ENCODE measurements around the gene KIAA0513. TPM values are rescaled to one million over a fixed set of nuclear protein-coding genes. Genes with fewer than 3 reads are reported as not detected.
A peak's percentile ranks its signal among the peaks of the same experiment; 100 is the strongest.

The KIAA0513 gene
- total and polyA plus RNA-seq, 2 of the 13 experiments (the other 11 are each of a cell fraction or from before 2014, with no cell fraction given), result 1.8 TPM

DNA sequence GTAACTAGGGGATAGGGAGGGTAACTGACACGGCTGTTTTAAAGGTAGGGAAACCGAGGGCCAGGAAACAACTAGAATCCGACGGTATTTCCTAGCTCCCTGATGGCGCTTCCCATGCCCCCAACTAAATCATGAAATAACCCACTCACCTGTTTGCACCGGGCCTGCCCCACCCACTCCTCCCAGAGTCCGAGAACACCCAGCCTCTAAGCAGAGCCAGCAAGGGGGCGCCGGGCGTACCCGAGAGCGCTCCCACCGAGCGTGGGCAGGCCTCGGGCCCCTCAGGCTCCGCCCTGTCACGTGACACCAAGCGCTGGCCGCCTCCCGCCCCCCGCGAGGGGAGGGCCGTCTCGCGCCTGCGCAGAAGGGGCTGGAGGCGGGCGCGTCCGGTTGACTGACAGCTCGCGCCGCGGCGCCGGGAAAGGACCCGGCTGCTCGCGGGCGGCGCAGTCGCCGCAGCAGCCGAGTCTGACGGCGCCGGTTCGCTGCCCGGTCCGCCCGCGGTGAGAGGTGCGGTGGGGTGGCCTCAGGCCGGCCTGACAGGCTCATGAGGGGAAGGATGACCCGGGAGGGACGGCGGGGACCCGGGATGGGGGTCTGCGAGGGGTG is at the start of gene KIAA0513 (continued):
- TF ChIP-seq, protein P1, sequence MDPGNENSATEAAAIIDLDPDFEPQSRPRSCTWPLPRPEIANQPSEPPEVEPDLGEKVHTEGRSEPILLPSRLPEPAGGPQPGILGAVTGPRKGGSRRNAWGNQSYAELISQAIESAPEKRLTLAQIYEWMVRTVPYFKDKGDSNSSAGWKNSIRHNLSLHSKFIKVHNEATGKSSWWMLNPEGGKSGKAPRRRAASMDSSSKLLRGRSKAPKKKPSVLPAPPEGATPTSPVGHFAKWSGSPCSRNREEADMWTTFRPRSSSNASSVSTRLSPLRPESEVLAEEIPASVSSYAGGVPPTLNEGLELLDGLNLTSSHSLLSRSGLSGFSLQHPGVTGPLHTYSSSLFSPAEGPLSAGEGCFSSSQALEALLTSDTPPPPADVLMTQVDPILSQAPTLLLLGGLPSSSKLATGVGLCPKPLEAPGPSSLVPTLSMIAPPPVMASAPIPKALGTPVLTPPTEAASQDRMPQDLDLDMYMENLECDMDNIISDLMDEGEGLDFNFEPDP (CRISPR knock-in tag; conservative IDR thresholded peaks at IDR 0.05), result no peak
- TF ChIP-seq STAG1 (CRISPR knock-in tag; IDR thresholded peaks at IDR 0.05), result peak; percentile 32
- peak; percentile 43; the same call in 1 of the 2 replicates for TF ChIP-seq ZNF414 (CRISPR knock-in tag; IDR thresholded peaks at IDR 0.05)
- TF ChIP-seq ZSCAN29 (CRISPR knock-in tag; conservative IDR thresholded peaks at IDR 0.05), result no peak
- peak; percentile 61 for TF ChIP-seq GATAD2A (CRISPR knock-in tag; IDR thresholded peaks at IDR 0.05)
- no peak for TF ChIP-seq ZNF562 (CRISPR knock-in tag; IDR thresholded peaks at IDR 0.05; ENCODE audit: borderline replicate concordance)
- no peak for TF ChIP-seq HNRNPUL1 (IDR thresholded peaks at IDR 0.05; ENCODE audit: low read depth, low read length)
- no peak for TF ChIP-seq ZNF207 (IDR thresholded peaks at IDR 0.05; ENCODE audit: borderline replicate concordance)
- TF ChIP-seq THAP7 (CRISPR knock-in tag; IDR thresholded peaks at IDR 0.05), result no peak
- TF ChIP-seq ZC3H4 (CRISPR knock-in tag; IDR thresholded peaks at IDR 0.05; ENCODE audit: borderline replicate concordance), result no peak
- no peak for TF ChIP-seq ZNF282 (IDR thresholded peaks at IDR 0.05; ENCODE audit: partially characterized antibody)
- TF ChIP-seq SMC3 (IDR thresholded peaks at IDR 0.05; ENCODE audit: low read length), result no peak
- TF ChIP-seq CAMTA2 (CRISPR knock-in tag; IDR thresholded peaks at IDR 0.05; ENCODE audit: borderline replicate concordance), result no peak
- peak; percentile 84 for TF ChIP-seq PATZ1 (CRISPR knock-in tag; IDR thresholded peaks at IDR 0.05)
- TF ChIP-seq NR2F6 (IDR thresholded peaks at IDR 0.05), result no peak
- peak; percentile 47; the same call in 1 of the 2 replicates for TF ChIP-seq NR2F6 (CRISPR knock-in tag; IDR thresholded peaks at IDR 0.05)
- peak; percentile 50; the same call in 1 of the 2 replicates for TF ChIP-seq RXRB (CRISPR knock-in tag; IDR thresholded peaks at IDR 0.05; ENCODE audit: borderline replicate concordance)
- TF ChIP-seq, protein P2, sequence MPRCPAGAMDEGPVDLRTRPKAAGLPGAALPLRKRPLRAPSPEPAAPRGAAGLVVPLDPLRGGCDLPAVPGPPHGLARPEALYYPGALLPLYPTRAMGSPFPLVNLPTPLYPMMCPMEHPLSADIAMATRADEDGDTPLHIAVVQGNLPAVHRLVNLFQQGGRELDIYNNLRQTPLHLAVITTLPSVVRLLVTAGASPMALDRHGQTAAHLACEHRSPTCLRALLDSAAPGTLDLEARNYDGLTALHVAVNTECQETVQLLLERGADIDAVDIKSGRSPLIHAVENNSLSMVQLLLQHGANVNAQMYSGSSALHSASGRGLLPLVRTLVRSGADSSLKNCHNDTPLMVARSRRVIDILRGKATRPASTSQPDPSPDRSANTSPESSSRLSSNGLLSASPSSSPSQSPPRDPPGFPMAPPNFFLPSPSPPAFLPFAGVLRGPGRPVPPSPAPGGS (CRISPR knock-in tag; IDR thresholded peaks at IDR 0.05), result peak; percentile 59; the same call in 1 of the 2 replicates
- TF ChIP-seq, protein P3, sequence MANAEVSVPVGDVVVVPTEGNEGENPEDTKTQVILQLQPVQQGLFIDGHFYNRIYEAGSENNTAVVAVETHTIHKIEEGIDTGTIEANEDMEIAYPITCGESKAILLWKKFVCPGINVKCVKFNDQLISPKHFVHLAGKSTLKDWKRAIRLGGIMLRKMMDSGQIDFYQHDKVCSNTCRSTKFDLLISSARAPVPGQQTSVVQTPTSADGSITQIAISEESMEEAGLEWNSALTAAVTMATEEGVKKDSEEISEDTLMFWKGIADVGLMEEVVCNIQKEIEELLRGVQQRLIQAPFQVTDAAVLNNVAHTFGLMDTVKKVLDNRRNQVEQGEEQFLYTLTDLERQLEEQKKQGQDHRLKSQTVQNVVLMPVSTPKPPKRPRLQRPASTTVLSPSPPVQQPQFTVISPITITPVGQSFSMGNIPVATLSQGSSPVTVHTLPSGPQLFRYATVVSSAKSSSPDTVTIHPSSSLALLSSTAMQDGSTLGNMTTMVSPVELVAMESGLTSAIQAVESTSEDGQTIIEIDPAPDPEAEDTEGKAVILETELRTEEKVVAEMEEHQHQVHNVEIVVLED (CRISPR knock-in tag; IDR thresholded peaks at IDR 0.05; ENCODE audit: borderline replicate concordance), result peak; percentile 57; the same call in 1 of the 2 replicates
- no peak for TF ChIP-seq EHMT2 (IDR thresholded peaks at IDR 0.05; ENCODE audit: borderline replicate concordance, low read depth, low read length)
- TF ChIP-seq MYC (CRISPR knock-in tag; IDR thresholded peaks at IDR 0.05; ENCODE audit: borderline replicate concordance), result peak; percentile 75
- TF ChIP-seq ETV5 (CRISPR knock-in tag; IDR thresholded peaks at IDR 0.05; ENCODE audit: borderline replicate concordance), result 0 out of 2 replicates have a peak, but pooled peaks have one; percentile 17
- peak; percentile 27; the same call in 1 of the 2 replicates for TF ChIP-seq TAF1 (CRISPR knock-in tag; IDR thresholded peaks at IDR 0.05)

All from HepG2 (cell line).